NCI-H345 (cell line): ENCODE measurements around the gene GNAS.
"Not testable (repeated sequence)": the region's sequence is repeated elsewhere in the genome, so short reads cannot be mapped to it uniquely, and the experiment has no call there.

Source experiments
- DNase-seq: peaks from one replicate; lab custom pipeline; 2025; lab: John Stamatoyannopoulos, UW

The GNAS gene

GRCh38 chr20:58932170-58932569 is 79.7 kb downstream of the GNAS start:
- no peak for DNase-seq

- no peak for DNase-seq
These were observed 85.6 kb downstream of the GNAS start for GRCh38 chr20:58938078-58938477.

GRCh38 chr20:58938541-58938940 is 86.0 kb downstream of the GNAS start:
- DNase-seq: no peak

- DNase-seq: no peak
These were observed 89.0 kb downstream of the GNAS start for GRCh38 chr20:58941471-58941870.

GRCh38 chr20:58942549-58942948 is 90.0 kb downstream of the GNAS start:
- no peak for DNase-seq

GRCh38 chr20:58944610-58945009 is 92.1 kb downstream of the GNAS start:
- no peak for DNase-seq

- DNase-seq: no peak
These were observed 93.6 kb downstream of the GNAS start for GRCh38 chr20:58945965-58946631.

- DNase-seq: not testable (repeated sequence)
These were observed 95.4 kb downstream of the GNAS start for GRCh38 chr20:58947797-58948388.

- no peak for DNase-seq
These were observed 98.1 kb downstream of the GNAS start for GRCh38 chr20:58950603-58951002.

GRCh38 chr20:58953050-58953449 is 100.5 kb downstream of the GNAS start:
- DNase-seq: no peak

- DNase-seq: no peak
These were observed 103.6 kb downstream of the GNAS start for GRCh38 chr20:58956078-58956477.

- no peak for DNase-seq
These were observed 107.1 kb downstream of the GNAS start for GRCh38 chr20:58959652-58960051.
